Measurements from ENCODE around the gene GARIN5B.
"Not testable (repeated sequence)": the region's sequence is repeated elsewhere in the genome, so short reads cannot be mapped to it uniquely, and the experiment has no call there.

Gene GARIN5B

GRCh38 chr19:55346725-55347441 is 16.2 kb downstream of the GARIN5B start:
- DNase-seq = no peak

DNA sequence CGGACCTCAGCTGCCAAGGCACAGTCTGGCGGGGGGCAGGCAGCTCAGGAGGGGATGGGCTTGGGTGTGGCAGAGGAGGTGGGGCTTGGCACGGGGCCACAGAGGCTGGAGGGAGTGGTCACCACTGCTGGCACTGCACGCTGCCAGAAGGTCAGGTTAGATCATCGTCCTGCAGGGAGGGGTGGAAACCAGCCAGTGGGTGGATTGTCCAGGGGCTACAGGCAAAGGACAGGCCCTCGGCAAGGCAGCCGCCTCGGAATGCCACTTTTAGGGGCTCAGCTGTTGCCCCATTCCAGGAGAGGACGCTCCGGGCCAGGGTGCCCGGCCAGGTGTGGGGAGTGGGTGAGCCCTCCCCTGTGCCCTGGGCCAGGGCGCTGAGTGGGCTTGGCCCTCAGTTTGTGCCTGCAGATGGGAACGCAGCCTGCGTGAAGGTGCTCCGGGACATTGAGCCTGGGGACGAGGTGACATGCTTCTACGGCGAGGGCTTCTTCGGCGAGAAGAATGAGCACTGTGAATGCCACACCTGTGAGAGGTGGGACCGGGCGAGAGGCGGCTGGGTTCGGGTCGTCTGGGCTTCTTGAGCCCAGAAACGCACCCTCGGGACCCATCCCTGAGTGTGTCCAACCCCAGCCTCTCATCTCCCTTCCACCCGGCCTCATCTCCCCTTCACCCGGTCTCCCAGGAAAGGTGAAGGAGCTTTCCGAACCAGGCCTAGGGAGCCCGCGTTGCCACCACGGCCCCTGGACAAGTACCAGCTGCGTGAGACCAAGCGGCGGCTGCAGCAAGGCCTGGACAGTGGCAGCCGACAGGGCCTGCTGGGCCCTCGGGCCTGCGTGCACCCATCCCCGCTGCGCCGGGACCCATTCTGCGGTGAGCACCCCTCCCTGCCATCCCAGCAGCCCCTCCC is 17.0 kb downstream of the GARIN5B start:
- no peak for DNase-seq

DNA sequence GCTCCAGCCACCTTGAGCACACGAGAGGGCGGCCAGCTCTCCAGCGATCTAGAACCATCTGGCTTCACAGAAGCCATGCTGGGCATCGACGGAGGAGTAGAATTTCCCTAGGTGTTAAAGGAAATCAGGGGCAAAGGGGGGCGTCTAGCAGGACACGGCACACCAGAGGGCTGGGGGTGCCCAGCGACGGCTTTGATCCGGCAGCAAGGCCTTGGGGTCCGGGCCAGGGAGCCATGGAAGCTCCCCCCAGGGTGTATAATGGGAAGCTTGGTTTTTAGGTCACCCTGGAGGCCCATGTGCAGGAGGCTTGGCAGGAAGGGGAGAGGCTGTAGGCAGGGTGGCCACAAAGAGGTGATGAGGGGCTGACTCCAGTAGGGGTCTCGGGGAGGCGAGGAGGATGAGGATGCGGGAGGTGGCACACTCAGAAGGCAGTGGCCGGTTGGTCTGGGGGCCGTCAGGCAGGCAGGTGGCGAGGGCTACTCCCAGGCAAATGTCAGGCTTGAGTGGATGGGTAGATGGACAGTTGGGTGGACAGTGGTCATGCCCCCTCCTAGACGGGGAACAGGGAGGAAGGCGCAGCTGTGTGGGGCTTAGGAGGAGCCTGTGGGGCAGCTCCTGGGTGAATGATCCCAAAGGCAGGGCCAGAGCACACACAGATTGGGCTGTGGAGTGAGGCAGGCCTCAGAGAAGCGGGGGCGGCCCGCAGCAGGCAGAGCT is 17.8 kb downstream of the GARIN5B start:
- DNase-seq = no peak

GRCh38 chr19:55344444-55344843 is 18.6 kb downstream of the GARIN5B start:
- peak; percentile 15 for DNase-seq

GRCh38 chr19:55341595-55342531 is 21.2 kb downstream of the GARIN5B start:
- DNase-seq = no peak

- DNase-seq = peak; percentile 48
Measured at GRCh38 chr19:55341171-55341588, 21.9 kb downstream of the GARIN5B start.

- DNase-seq = no peak
Measured at GRCh38 chr19:55340784-55341147, 22.3 kb downstream of the GARIN5B start.

DNA sequence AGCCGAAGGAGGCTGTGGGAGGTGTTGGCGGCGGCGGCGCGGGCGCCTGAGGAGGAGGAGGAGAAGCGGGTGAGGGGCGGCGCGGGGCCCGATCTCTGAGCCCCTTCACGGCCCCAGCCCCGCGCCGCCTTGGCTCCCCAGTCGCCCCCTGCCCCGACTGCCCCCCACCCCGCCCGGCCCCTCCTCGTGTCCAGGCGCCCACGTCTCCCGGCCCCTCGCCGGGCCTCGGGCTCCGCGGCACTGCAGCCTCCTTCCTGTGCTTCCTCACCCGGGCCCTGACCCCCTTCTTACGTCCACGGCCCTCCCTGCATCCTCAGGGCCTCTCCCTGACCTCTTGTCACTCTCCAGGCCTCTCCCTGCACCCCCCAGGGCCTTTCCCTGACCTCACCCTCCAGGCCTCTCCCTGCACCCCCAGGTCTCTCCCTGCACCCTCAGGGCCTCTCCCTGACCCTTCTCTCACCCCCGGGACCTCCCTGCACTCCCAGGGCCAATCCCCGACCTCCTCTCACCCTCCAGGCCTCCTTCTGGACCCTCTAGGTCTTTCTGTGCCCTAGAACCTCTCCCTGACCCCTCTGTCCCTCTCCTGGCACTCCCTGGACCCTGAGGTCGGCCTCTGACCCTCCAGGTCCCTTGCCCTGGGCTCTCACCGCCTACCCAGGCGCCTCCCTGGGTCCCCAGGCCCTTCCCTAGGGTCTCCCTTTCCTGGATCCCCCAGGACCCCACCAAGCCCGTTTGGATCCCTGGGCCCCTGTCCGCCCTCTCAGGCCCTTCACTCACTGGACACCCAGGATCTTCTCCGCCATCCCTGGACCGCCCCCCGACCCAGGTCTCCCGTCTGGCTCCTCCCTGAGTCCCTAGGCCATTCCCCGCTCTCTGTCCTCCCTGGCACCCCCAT is 22.9 kb downstream of the GARIN5B start:
- no peak for DNase-seq

DNA sequence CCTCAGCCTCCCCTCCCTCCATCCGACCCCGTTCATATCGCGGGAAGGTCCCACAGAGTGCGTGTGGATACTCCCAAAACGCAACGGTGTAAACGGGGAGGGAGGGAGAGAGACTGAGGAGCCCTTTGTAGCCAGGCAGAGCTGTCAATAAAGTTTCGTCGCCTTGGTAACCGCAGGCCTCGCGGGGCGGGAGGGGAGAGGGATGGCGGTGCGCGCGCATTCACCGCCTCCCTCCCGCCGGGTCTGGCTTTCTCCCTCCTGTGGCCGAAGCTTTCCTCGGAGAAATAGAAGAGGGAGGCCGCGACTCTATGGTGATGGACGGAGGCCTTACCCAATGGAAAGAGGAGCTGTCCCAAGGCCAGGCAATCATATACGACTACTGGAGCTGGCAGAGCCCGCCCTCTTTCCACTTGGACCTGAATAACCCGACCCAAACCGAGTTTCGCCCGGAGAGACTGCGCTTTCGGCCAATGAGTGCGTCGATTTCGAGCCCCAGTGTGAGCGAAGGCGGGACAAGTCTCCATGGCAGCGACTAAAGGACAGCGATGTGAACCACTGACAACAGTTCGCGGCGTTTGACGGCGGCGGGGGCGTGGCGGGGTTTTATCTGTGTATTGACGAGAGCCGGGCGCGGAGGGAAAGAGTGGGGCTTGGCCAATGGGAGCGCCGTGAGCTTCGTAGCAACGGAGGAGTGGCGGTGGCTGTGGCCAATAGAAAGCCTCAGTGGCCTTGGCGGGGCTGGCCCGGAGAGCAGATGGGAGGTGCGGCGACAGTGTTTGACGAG is 23.8 kb downstream of the GARIN5B start, which contains the start of gene KMT5C:
TSS of gene KMT5C (plus strand) at position 772 of the 784 bp plus-strand sequence. CDS start 2,061 bp downstream, outside the sequence.
- peak; percentile 100 for DNase-seq

GRCh38 chr19:55336101-55336500 is 27.0 kb downstream of the GARIN5B start:
- DNase-seq = peak; percentile 28

DNA sequence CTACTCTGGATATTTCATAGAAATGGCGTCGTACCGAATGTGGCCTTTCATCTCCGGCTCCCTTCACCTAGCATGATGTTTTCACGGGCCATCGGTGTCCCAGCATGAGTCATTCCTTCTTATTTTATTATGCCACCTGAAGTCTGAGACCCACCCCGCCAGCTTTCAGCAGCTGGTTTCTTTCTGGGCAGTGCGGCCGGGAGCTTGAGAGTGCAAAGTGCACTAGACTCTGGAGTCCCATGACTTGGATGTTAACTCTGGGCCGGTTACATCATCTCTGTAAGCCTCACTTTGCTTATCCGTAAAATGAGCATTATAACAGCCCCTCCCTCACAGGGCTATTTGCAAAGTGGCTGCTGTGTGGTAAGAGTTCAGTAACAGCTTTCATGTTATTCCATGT is 29.2 kb downstream of the GARIN5B start:
- no peak for DNase-seq

GRCh38 chr19:55329791-55330190 is 33.3 kb downstream of the GARIN5B start:
- DNase-seq = peak; percentile 54

GRCh38 chr19:55328774-55329318 is 34.2 kb downstream of the GARIN5B start:
- DNase-seq = not testable (repeated sequence)

DNA sequence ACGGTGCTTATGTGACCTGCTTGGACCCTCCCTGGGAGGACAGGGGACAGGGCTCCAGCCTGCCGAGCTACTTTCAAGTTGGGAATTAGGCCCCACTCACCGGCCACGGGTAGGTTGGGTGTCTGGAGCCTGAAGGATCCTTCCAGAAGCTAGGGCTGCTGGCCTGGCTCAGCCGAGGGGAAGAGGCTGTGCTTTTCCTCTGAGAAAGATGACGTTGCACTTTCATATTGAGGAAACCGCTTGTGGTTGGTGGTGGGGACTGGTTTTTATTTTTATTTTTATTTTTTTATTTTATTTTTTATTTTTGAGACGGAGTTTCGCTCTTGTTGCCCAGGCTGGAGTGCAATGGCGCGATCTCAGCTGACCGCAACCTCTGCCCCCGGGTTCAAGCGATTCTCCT is 37.9 kb downstream of the GARIN5B start, which contains the start of gene TMEM150B:
TSS of gene TMEM150B (minus strand) at position 170 of the 400 bp plus-strand sequence. CDS start 4,305 bp downstream, outside the sequence.
- DNase-seq = no peak

GRCh38 chr19:55324662-55325061 is 38.4 kb downstream of the GARIN5B start:
- no peak for DNase-seq

- DNase-seq = no peak
Measured at GRCh38 chr19:55322204-55322885, 40.7 kb downstream of the GARIN5B start.

- DNase-seq = no peak
Measured at GRCh38 chr19:55321466-55322137, 41.5 kb downstream of the GARIN5B start.

DNA sequence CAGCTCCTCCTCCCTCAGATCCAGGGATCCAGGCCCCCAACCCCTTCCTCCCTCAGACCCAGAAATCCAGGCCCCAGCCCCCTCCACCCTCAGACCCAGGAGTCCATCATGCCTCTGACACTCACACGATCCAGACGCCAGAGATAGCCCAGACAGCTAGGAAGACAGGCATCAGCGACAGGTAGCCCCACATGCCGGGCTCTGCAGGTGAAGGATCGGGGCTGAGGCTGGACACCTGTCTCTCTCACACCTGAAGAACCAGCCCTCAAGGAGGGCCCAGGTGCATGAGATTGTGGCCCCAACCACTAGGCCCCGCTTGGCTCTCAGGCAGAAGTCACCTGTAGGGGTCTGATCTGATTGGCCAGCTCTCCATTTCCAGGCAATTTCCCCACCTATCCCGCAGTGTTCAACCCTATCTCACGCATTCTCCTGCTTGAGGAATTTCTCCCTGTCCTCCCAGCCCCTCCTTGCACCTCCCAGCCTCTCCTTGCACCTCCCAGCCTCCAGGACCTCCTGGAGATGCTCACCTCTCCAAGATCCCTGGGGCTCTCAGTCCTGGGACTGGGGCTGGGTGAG is 42.1 kb downstream of the GARIN5B start:
- DNase-seq = no peak
